Measurements from ENCODE around the gene HS2ST1.

HS2ST1 gene

GRCh38 chr1:86928819-86929218 is 14.4 kb downstream of the HS2ST1 start:
- Histone ChIP-seq H3K4me3 (ENCODE audit: low read depth, low read length, poor library complexity, severe bottlenecking) (no peak overlapping the region), H3K9ac (ENCODE audit: low read length) (no peak overlapping the region), H3K4me2 (ENCODE audit: low read length) (no peak overlapping the region; the same call in 1 of the 2 replicates), H3K9me3 (ENCODE audit: low read length) (peaks cover 6% of the 10 kb centered on the region), H4K20me1 (ENCODE audit: insufficient read depth, low read length) (no peaks in the 10 kb centered on the region), H2AFZ (ENCODE audit: low read length) (no peak overlapping the region), H3K36me3 (ENCODE audit: insufficient read depth, low read length) (peaks cover 9% of the 10 kb centered on the region), H3K4me1 (ENCODE audit: insufficient read depth, low read length, severe bottlenecking) (peaks cover 61% of the 10 kb centered on the region), H3K9me2 (ENCODE audit: low read depth, low read length) (no peaks in the 10 kb centered on the region), H3K27me3 (ENCODE audit: insufficient read depth, low read length) (no peaks in the 10 kb centered on the region), H3K27ac (ENCODE audit: low read depth, low read length, poor library complexity, severe bottlenecking) (peak overlapping the region; percentile 25), H3F3A (ENCODE audit: insufficient read depth, low read length) (no peaks in the 10 kb centered on the region; the same call in 1 of the 2 replicates), H3K79me2 (ENCODE audit: insufficient read depth, low read length) (peaks cover 91% of the 10 kb centered on the region)
- TF ChIP-seq EZH2 (IDR thresholded peaks at IDR 0.05; ENCODE audit: borderline replicate concordance, low read length) = no peak
- no peak for TF ChIP-seq CTCF (IDR thresholded peaks at IDR 0.05; ENCODE audit: low read length)

- Histone ChIP-seq H3K27me3 (ENCODE audit: insufficient read depth, low read length) (no peaks in the 10 kb centered on the region), H3K9ac (ENCODE audit: low read length) (peak overlapping the region; percentile 52), H3K9me2 (ENCODE audit: low read depth, low read length) (no peaks in the 10 kb centered on the region), H3K27ac (ENCODE audit: low read depth, low read length, poor library complexity, severe bottlenecking) (peak overlapping the region; percentile 87), H3K36me3 (ENCODE audit: insufficient read depth, low read length) (no peaks in the 10 kb centered on the region), H3K4me2 (ENCODE audit: low read length) (peak overlapping the region; percentile 67), H3K4me3 (ENCODE audit: low read depth, low read length, poor library complexity, severe bottlenecking) (peak overlapping the region; percentile 28), H2AFZ (ENCODE audit: low read length) (no peak overlapping the region), H3K79me2 (ENCODE audit: insufficient read depth, low read length) (peaks cover 100% of the 10 kb centered on the region), H3K9me3 (ENCODE audit: low read length) (no peaks in the 10 kb centered on the region), H3F3A (ENCODE audit: insufficient read depth, low read length) (no peaks in the 10 kb centered on the region; the same call in 1 of the 2 replicates), H4K20me1 (ENCODE audit: insufficient read depth, low read length) (no peaks in the 10 kb centered on the region), H3K4me1 (ENCODE audit: insufficient read depth, low read length, severe bottlenecking) (peaks cover 83% of the 10 kb centered on the region)
- TF ChIP-seq EZH2 (IDR thresholded peaks at IDR 0.05; ENCODE audit: borderline replicate concordance, low read length) (no peak), CTCF (IDR thresholded peaks at IDR 0.05; ENCODE audit: low read length) (no peak)
These were observed 18.6 kb downstream of the HS2ST1 start for GRCh38 chr1:86933051-86933450.

- Histone ChIP-seq H3F3A (ENCODE audit: insufficient read depth, low read length) (no peaks in the 10 kb centered on the region; the same call in 1 of the 2 replicates), H3K9me3 (ENCODE audit: low read length) (no peaks in the 10 kb centered on the region), H3K4me3 (ENCODE audit: low read depth, low read length, poor library complexity, severe bottlenecking) (peak overlapping the region; percentile 28), H3K9ac (ENCODE audit: low read length) (peak overlapping the region; percentile 52), H3K27me3 (ENCODE audit: insufficient read depth, low read length) (no peaks in the 10 kb centered on the region), H3K79me2 (ENCODE audit: insufficient read depth, low read length) (peaks cover 100% of the 10 kb centered on the region), H3K36me3 (ENCODE audit: insufficient read depth, low read length) (no peaks in the 10 kb centered on the region), H3K9me2 (ENCODE audit: low read depth, low read length) (no peaks in the 10 kb centered on the region), H4K20me1 (ENCODE audit: insufficient read depth, low read length) (no peaks in the 10 kb centered on the region), H3K4me1 (ENCODE audit: insufficient read depth, low read length, severe bottlenecking) (peaks cover 83% of the 10 kb centered on the region), H2AFZ (ENCODE audit: low read length) (no peak overlapping the region), H3K27ac (ENCODE audit: low read depth, low read length, poor library complexity, severe bottlenecking) (peak overlapping the region; percentile 87), H3K4me2 (ENCODE audit: low read length) (peak overlapping the region; percentile 67)
- TF ChIP-seq CTCF (IDR thresholded peaks at IDR 0.05; ENCODE audit: low read length) (no peak; the same call in 1 of the 2 replicates), EZH2 (IDR thresholded peaks at IDR 0.05; ENCODE audit: borderline replicate concordance, low read length) (no peak)
These were observed 19.3 kb downstream of the HS2ST1 start for GRCh38 chr1:86933562-86934377.

Data from OCI-LY1 (cell line).